ENCODE measurements around the gene DHX40.

Gene DHX40

GRCh38 chr17:59572301-59572924 lies 7.0 kb downstream of the DHX40 start:
- TF ChIP-seq CTCF (IDR thresholded peaks at IDR 0.05) = no peak

- no peak for TF ChIP-seq CTCF (IDR thresholded peaks at IDR 0.05)
Measured at GRCh38 chr17:59600169-59600568, 34.8 kb downstream of the DHX40 start.

- TF ChIP-seq CTCF (IDR thresholded peaks at IDR 0.05) = no peak
Measured at GRCh38 chr17:59601130-59601529, 35.7 kb downstream of the DHX40 start.

GRCh38 chr17:59607061-59607460 lies 41.7 kb downstream of the DHX40 start:
- no peak for TF ChIP-seq CTCF (IDR thresholded peaks at IDR 0.05)

GRCh38 chr17:59607817-59608403 lies 42.5 kb downstream of the DHX40 start:
- no peak; the same call in 1 of the 2 replicates for TF ChIP-seq CTCF (IDR thresholded peaks at IDR 0.05)

GRCh38 chr17:59611503-59611902 lies 46.1 kb downstream of the DHX40 start:
- TF ChIP-seq CTCF (IDR thresholded peaks at IDR 0.05) = no peak

- TF ChIP-seq CTCF (IDR thresholded peaks at IDR 0.05) = no peak
Measured at GRCh38 chr17:59616253-59616920, 51.0 kb downstream of the DHX40 start.

Measured in LNCAP (cell line).